H1 (cell line): ENCODE measurements around the gene TRIM40. TPM values are rescaled to one million over a fixed set of nuclear protein-coding genes. Genes with fewer than 3 reads are reported as not detected.

ENCODE experiments used
- CTCF ChIA-PET: fragments of 300-600 bp; sonication (Branson Sonifier 250); formaldehyde crosslinking; loops from one replicate; lab custom pipeline; 2021; ENCODE audit not compliant: partially characterized antibody; lab: Charles Lee
- POLR2A ChIA-PET: fragments of 300-600 bp; sonication (Branson Sonifier 250); formaldehyde crosslinking; loops from one replicate; lab custom pipeline; 2021; ENCODE audit warnings: inconsistent platforms; ENCODE audit not compliant: partially characterized antibody; lab: Charles Lee
- DNase-seq, 2 experiments: peaks; one replicate each; pipeline versions ENCODE4 v3.0.0 to v3.0.0-alpha.2; 2010 to 2022; ENCODE audit warnings: low spot score in 2 of 2, low read depth in 1 of 2, mixed read lengths in 1 of 2
- FAIRE-seq: peaks from 2 replicates; lab custom pipeline; 2011; peaks lifted over from hg19 to GRCh38; lab: Jason Lieb, UNC
- H2AFZ ChIP-seq: 2 replicates; pipeline ENCODE4 v1.8.1; 2012; ENCODE audit warnings: low read length, inconsistent platforms
- H2AK5ac ChIP-seq: 2 replicates; pipeline ENCODE4 v1.6.1; 2013; ENCODE audit warnings: low read depth, low read length
- H2BK120ac ChIP-seq: replicated peaks from 2 replicates; pipeline ENCODE3; 2013; ENCODE audit warnings: low read depth, low read length, inconsistent platforms
- H2BK12ac ChIP-seq: 2 replicates; pipeline ENCODE4 v1.6.1; 2013; ENCODE audit warnings: low read depth, low read length
- H2BK15ac ChIP-seq: 2 replicates; pipeline ENCODE4 v1.6.1; 2013; ENCODE audit warnings: low read length
- H2BK20ac ChIP-seq: 2 replicates; pipeline ENCODE4 v1.6.1; 2013; ENCODE audit warnings: low read length
- H2BK5ac ChIP-seq: 2 replicates; pipeline ENCODE4 v1.6.1; 2013; ENCODE audit warnings: low read depth, low read length
- H3K14ac ChIP-seq: 2 replicates; pipeline ENCODE4 v1.6.1; 2013; ENCODE audit warnings: inconsistent platforms; ENCODE audit not compliant: insufficient read length
- H3K18ac ChIP-seq: 2 replicates; pipeline ENCODE4 v1.6.1; 2013; ENCODE audit warnings: low read length; ENCODE audit errors: extremely low read depth
- H3K23ac ChIP-seq: 2 replicates; pipeline ENCODE4 v1.6.1; 2013; ENCODE audit warnings: inconsistent platforms; ENCODE audit not compliant: insufficient read length
- H3K23me2 ChIP-seq: 2 replicates; pipeline ENCODE4 v1.6.1; 2013; ENCODE audit warnings: low read depth, low read length
- H3K27ac ChIP-seq: 2 replicates; pipeline ENCODE4 v1.6.1; 2011; ENCODE audit warnings: low read depth, low read length, inconsistent platforms
- H3K27me3 ChIP-seq, 4 experiments: replicated peaks in 1 of 4; 1 replicate in 1 of 4; 2 replicates in 3 of 4; pipeline versions ENCODE4 v1.6.1 to v1.8.1; 2011 to 2013; ENCODE audit warnings: low read length in 3 of 4, mild to moderate bottlenecking in 3 of 4, inconsistent platforms in 2 of 4, mixed read lengths in 2 of 4, moderate library complexity in 1 of 4; ENCODE audit not compliant: control insufficient read depth in 3 of 4, insufficient read depth in 3 of 4; ENCODE audit errors: extremely low read depth in 1 of 4
- H3K36me3 ChIP-seq, 4 experiments: 2 replicates each; pipeline versions ENCODE4 v1.6.1 to v1.8.1; 2011 to 2013; ENCODE audit warnings: mild to moderate bottlenecking in 4 of 4, low read length in 3 of 4, moderate library complexity in 2 of 4, control low read depth in 1 of 4, inconsistent platforms in 1 of 4; ENCODE audit not compliant: insufficient read depth in 4 of 4, control insufficient read depth in 2 of 4
- H3K4ac ChIP-seq: replicated peaks from 2 replicates; pipeline ENCODE3; 2013; ENCODE audit warnings: low read length, low read depth, mixed read lengths, inconsistent platforms; ENCODE audit not compliant: insufficient read length
- H3K4me1 ChIP-seq, 4 experiments: replicated peaks in 1 of 4; 1 replicate in 1 of 4; 2 replicates in 3 of 4; pipeline versions ENCODE4 v1.6.1 to v1.8.1; 2011 to 2013; ENCODE audit warnings: low read length in 3 of 4, inconsistent platforms in 2 of 4, mixed read lengths in 1 of 4; ENCODE audit not compliant: insufficient read depth in 4 of 4, control insufficient read depth in 3 of 4
- H3K4me2 ChIP-seq, 2 experiments: 2 replicates each; pipeline versions ENCODE4 v1.6.1 to v1.8.1; 2011 to 2013; ENCODE audit warnings: low read depth in 2 of 2, low read length in 2 of 2, control low read depth in 1 of 2, inconsistent platforms in 1 of 2, mild to moderate bottlenecking in 1 of 2; ENCODE audit not compliant: insufficient read depth in 1 of 2
- H3K4me3 ChIP-seq, 4 experiments: fragments of 200-600, 300-600 bp in 1 of 4; sonication (generic), shearing (Covaris generic), sonication (Bioruptor Twin) in 1 of 4; 2 replicates each; pipeline versions ENCODE4 v1.5.1 to v1.8.1; 2011 to 2016; ENCODE audit warnings: low read length in 4 of 4, low read depth in 3 of 4, control low read depth in 2 of 4, inconsistent platforms in 2 of 4, mild to moderate bottlenecking in 2 of 4, mixed read lengths in 1 of 4, moderate library complexity in 1 of 4; ENCODE audit not compliant: insufficient read depth in 2 of 4; ENCODE audit errors: extremely low read depth in 1 of 4
- H3K56ac ChIP-seq: replicated peaks from 2 replicates; pipeline ENCODE3; 2013; ENCODE audit warnings: low read depth, mild to moderate bottlenecking, mixed read lengths, low read length, inconsistent platforms; ENCODE audit not compliant: insufficient read length
- H3K79me1 ChIP-seq: 2 replicates; pipeline ENCODE4 v1.6.1; 2013; ENCODE audit warnings: low read depth, low read length, control low read depth
- H3K79me2 ChIP-seq, 2 experiments: 2 replicates each; pipeline versions ENCODE4 v1.6.1 to v1.8.1; 2012 to 2013; ENCODE audit warnings: low read length in 2 of 2, mild to moderate bottlenecking in 2 of 2, inconsistent platforms in 1 of 2; ENCODE audit not compliant: insufficient read depth in 2 of 2, control insufficient read depth in 1 of 2
- H3K9ac ChIP-seq, 4 experiments: replicated peaks in 1 of 4; 1 replicate in 1 of 4; 2 replicates in 3 of 4; pipeline versions ENCODE4 v1.6.1 to v1.8.1; 2011 to 2013; ENCODE audit warnings: low read depth in 3 of 4, low read length in 3 of 4, control low read depth in 2 of 4, mild to moderate bottlenecking in 2 of 4, moderate library complexity in 2 of 4, inconsistent platforms in 1 of 4; ENCODE audit errors: extremely low read depth in 1 of 4
- H3K9me3 ChIP-seq, 2 experiments: 2 replicates each; pipeline versions ENCODE4 v1.6.1 to v1.8.1; 2012 to 2013; ENCODE audit warnings: mild to moderate bottlenecking in 2 of 2, moderate library complexity in 2 of 2, control low read depth in 1 of 2, inconsistent platforms in 1 of 2, low read depth in 1 of 2, low read length in 1 of 2, mixed read lengths in 1 of 2; ENCODE audit not compliant: insufficient read depth in 2 of 2
- H4K20me1 ChIP-seq, 2 experiments: replicated peaks in 1 of 2; 2 replicates each; pipeline versions ENCODE3 to v1.8.1; 2011 to 2013; ENCODE audit warnings: inconsistent platforms in 2 of 2, low read length in 2 of 2, mild to moderate bottlenecking in 1 of 2; ENCODE audit not compliant: insufficient read depth in 2 of 2, control insufficient read depth in 1 of 2
- H4K5ac ChIP-seq: 2 replicates; pipeline ENCODE4 v1.6.1; 2013; ENCODE audit warnings: low read length, low read depth, mixed read lengths, inconsistent platforms; ENCODE audit not compliant: insufficient read length
- H4K8ac ChIP-seq: 2 replicates; pipeline ENCODE4 v1.8.0; 2013; ENCODE audit warnings: mild to moderate bottlenecking, moderate library complexity, low read length, inconsistent platforms; ENCODE audit not compliant: insufficient read depth; ENCODE audit errors: extremely low read depth
- H4K91ac ChIP-seq: replicated peaks from 2 replicates; pipeline ENCODE3; 2013; ENCODE audit warnings: low read length, mixed read lengths, inconsistent platforms; ENCODE audit not compliant: insufficient read length
- ASH2L ChIP-seq: fragments of 200-600, 300-600 bp; sonication (generic); IDR thresholded peaks from one replicate; pipeline ENCODE4 v1.7.1; 2017; ENCODE audit warnings: low read length
- BCL11A ChIP-seq, 2 experiments: IDR thresholded peaks; one replicate each; pipeline ENCODE4 v1.6.1; 2011; ENCODE audit warnings: low read depth in 2 of 2, low read length in 2 of 2, mild to moderate bottlenecking in 2 of 2
- CEBPB ChIP-seq: IDR thresholded peaks from 2 replicates; pipeline ENCODE4 v1.6.1; 2012; ENCODE audit warnings: low read depth, low read length
- CHD1 ChIP-seq: IDR thresholded peaks from 2 replicates; pipeline ENCODE4 v1.6.1; 2012; ENCODE audit warnings: low read depth, low read length, improper control_type of control experiment
- E2F6 ChIP-seq: IDR thresholded peaks from 2 replicates; pipeline ENCODE4 v1.6.1; 2012; ENCODE audit warnings: inconsistent platforms
- GABPA ChIP-seq: IDR thresholded peaks from 2 replicates; pipeline ENCODE4 v1.6.1; 2011; ENCODE audit warnings: mild to moderate bottlenecking, low read length, moderate library complexity, borderline replicate concordance; ENCODE audit not compliant: insufficient read depth
- KDM4A ChIP-seq: IDR thresholded peaks from one replicate; pipeline ENCODE4 v1.7.1; 2012; ENCODE audit warnings: low read depth, mild to moderate bottlenecking, moderate library complexity, low read length, inconsistent platforms; ENCODE audit not compliant: severe bottlenecking
- POLR2AphosphoS5 ChIP-seq: IDR thresholded peaks from 2 replicates; pipeline ENCODE4 v1.6.1; 2011; ENCODE audit warnings: low read depth, low read length
- RNF2 ChIP-seq: fragments of 200-900, 300-1000 bp; sonication (generic); IDR thresholded peaks from 2 replicates; pipeline ENCODE4 v1.7.1; 2016; ENCODE audit warnings: borderline replicate concordance, low read depth, mild to moderate bottlenecking, antibody characterized with exemption, low read length; ENCODE audit not compliant: poor library complexity, severe bottlenecking; ENCODE audit errors: missing control alignments
- SAP30 ChIP-seq: fragments of 300-600 bp; sonication (generic); IDR thresholded peaks from 2 replicates; pipeline ENCODE4 v1.7.1; 2012; ENCODE audit warnings: low read length, moderate library complexity, mild to moderate bottlenecking, inconsistent platforms; ENCODE audit not compliant: insufficient read depth, insufficient replicate concordance
- SIN3A ChIP-seq, 2 experiments: IDR thresholded peaks in 1 of 2; conservative IDR thresholded peaks in 1 of 2; 2 replicates each; pipeline ENCODE4 v1.6.1; 2011 to 2012; ENCODE audit warnings: low read length in 2 of 2, improper control_type of control experiment in 1 of 2, low read depth in 1 of 2, mild to moderate bottlenecking in 1 of 2
- TAF1 ChIP-seq: IDR thresholded peaks from 2 replicates; pipeline ENCODE4 v1.6.1; 2011; ENCODE audit warnings: mild to moderate bottlenecking, low read depth, low read length
- YY1 ChIP-seq: IDR thresholded peaks from 2 replicates; pipeline ENCODE4 v1.6.1; 2011; ENCODE audit warnings: low read depth, mild to moderate bottlenecking, low read length
- WGBS, 2 experiments: shearing (Covaris generic) in 1 of 2; methylation state at CpG; one replicate each; pipeline versions ENCODE4 v1.1.6 to v1.1.7; 2013 to 2015; ENCODE audit warnings: low lambda C conversion rate in 2 of 2, mixed read lengths in 2 of 2, inconsistent platforms in 1 of 2, low coverage in 1 of 2, missing lambda C conversion rate in 1 of 2; ENCODE audit not compliant: insufficient replicate concordance in 2 of 2, insufficient coverage in 1 of 2, insufficient read length in 1 of 2; ENCODE audit errors: extremely low coverage in 1 of 2, missing lambda C conversion rate in 1 of 2; 5-methylcytosine and 5-hydroxymethylcytosine counted together
- polyA plus RNA-seq, 7 experiments: library from polyadenylated mRNA; depleted of rRNA in 3 of 7; stranded (reverse) in 5 of 7; unstranded in 2 of 7; fragments of >200 nt in 5 of 7; fragments of 200-250 nt in 2 of 7; gene quantifications; 1 replicate in 5 of 7; 2 replicates in 1 of 7; 4 replicates in 1 of 7; pipeline versions ENCODE4 v1.2.1 to v1.2.3, GENCODE V29; 2011 to 2013; ENCODE audit warnings: missing spikeins in 2 of 7, mixed read lengths in 2 of 7
- total RNA-seq: library from RNA; stranded (reverse); fragmentation: NEBNext Ultra II Directional; extraction: Animal tissue kit (Norgen Biotek cat#: 25700); gene quantifications from 2 replicates; pipeline ENCODE4 v1.2.1, GENCODE V29; 2021

The TRIM40 gene
- total and polyA plus RNA-seq, 2 of the 8 experiments (the other 6 are each of a cell fraction or from before 2014, with no cell fraction given), result not detected

GRCh38 chr6:30100154-30100553, 35.8 kb upstream of the TRIM40 start:
- CTCF ChIA-PET, result interaction anchor here (3.5 kb wide), 1 partner anchor 31 kb away, joined by 17 read pairs; no protein-coding TSS in a partner anchor
- POLR2A ChIA-PET, result interaction anchor here (0.6 to 1.3 kb wide), 2 partner anchors 26 to 1061 kb away, joined by 3 read pairs; no protein-coding TSS in a partner anchor
- H3K18ac ChIP-seq, result no peak overlapping the region; the same call in 1 of the 2 replicates
- H2BK20ac ChIP-seq, result no peak overlapping the region
- H4K8ac ChIP-seq, result no peak overlapping the region
- no peak overlapping the region for H2BK120ac ChIP-seq
- H4K5ac ChIP-seq, result no peak overlapping the region
- H2BK5ac ChIP-seq, result no peak overlapping the region
- no peak overlapping the region for H3K27ac ChIP-seq
- H3K14ac ChIP-seq, result no peak overlapping the region
- no peak overlapping the region for H2AK5ac ChIP-seq
- peaks cover 3 to 15% (median 9%) of the 10 kb centered on the region in 4 experiments; a peak in 6 of 7 replicates for H3K4me1 ChIP-seq
- no peak for FAIRE-seq
- H3K4ac ChIP-seq, result no peak overlapping the region
- H3K4me3 ChIP-seq, result peak overlapping the region; percentile 36 to 65 (median 44); a peak in 5 of 8 replicates
- H3K23me2 ChIP-seq, result peaks cover 10% of the 10 kb centered on the region
- WGBS, 2 experiments, result 24% methylated on average over 8 of the region's 8 CpGs; no CpG with 5 or more reads in 1 of the 2 experiments
- H4K20me1 ChIP-seq, result no peaks in the 10 kb centered on the region
- peak overlapping the region; percentile 67; the same call in 1 of the 2 replicates for H2BK15ac ChIP-seq
- H2BK12ac ChIP-seq, result no peak overlapping the region; the same call in 1 of the 2 replicates
- peak overlapping the region; percentile 69 to 79 for H3K4me2 ChIP-seq
- H3K23ac ChIP-seq, result no peak overlapping the region
- H3K9me3 ChIP-seq, result no peaks in the 10 kb centered on the region
- H3K36me3 ChIP-seq, result no peaks in the 10 kb centered on the region
- no peaks in the 10 kb centered on the region for H3K79me2 ChIP-seq
- H3K9ac ChIP-seq, result no peak overlapping the region
- no peak for DNase-seq
- H2AFZ ChIP-seq, result no peak overlapping the region
- no peak overlapping the region for H4K91ac ChIP-seq
- H3K27me3 ChIP-seq, result peaks cover 32 to 71% (median 64%) of the 10 kb centered on the region in 4 experiments
- no peaks in the 10 kb centered on the region for H3K79me1 ChIP-seq
- H3K56ac ChIP-seq, result no peak overlapping the region
- TF ChIP-seq BCL11A (IDR thresholded peaks at IDR 0.05; ENCODE audit: low read depth in 2 of 2, low read length in 2 of 2), result no peak
- no peak for TF ChIP-seq SIN3A (conservative IDR thresholded peaks at IDR 0.05 in 1 of 2, IDR thresholded peaks at IDR 0.05 in 1 of 2; ENCODE audit: low read depth in 1 of 2, low read length in 2 of 2)
- no peak for TF ChIP-seq TAF1
- no peak for TF ChIP-seq CHD1
- no peak for TF ChIP-seq KDM4A
- TF ChIP-seq CEBPB, result no peak
- TF ChIP-seq ASH2L, result no peak
- no peak for TF ChIP-seq RNF2
- TF ChIP-seq YY1, result no peak
- no peak for TF ChIP-seq E2F6
- TF ChIP-seq SAP30, result no peak
- TF ChIP-seq POLR2AphosphoS5, result no peak
- TF ChIP-seq GABPA, result no peak
